NCI-H1417 treated with DMSO at 0.1 percent for 48 hours (cell line): ENCODE results near the gene GPBAR1.
"Not testable (repeated sequence)": the region's sequence is repeated elsewhere in the genome, so short reads cannot be mapped to it uniquely, and the experiment has no call there.

Experiments used
- DNase-seq: peaks from one replicate; lab custom pipeline; 2025; lab: John Stamatoyannopoulos, UW

GPBAR1 gene

DNA sequence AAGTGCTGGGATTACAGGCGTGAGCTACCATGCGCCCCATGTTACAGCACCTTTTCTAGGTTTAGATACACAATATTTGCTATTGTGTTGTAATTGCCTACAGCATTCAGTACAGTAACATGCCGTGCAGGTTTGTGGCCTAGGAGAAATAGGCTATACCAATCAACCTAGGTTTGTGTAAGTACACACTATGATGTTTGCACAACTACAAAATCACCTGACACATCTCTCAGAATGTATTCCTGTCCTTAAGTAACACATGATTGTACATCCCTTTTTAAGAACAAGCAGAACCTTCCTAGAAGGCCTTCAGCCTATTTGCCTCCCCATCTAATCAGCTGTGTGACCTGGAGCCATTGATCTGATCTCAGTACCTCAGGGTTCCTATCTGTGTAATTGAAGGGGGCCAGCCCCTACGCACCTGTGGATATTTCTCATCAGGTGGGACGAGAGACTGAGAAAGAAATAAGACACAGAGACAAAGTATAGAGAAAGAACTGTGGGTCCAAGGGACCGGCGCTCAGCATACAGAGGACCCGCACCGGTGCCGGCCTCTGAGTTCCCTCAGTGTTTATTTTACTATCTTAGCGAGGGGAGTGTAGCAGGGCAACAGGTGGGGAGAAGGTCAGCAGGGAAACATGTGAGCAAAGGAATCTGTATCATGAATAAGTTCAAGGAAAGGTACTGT, 50.2 kb downstream of the GPBAR1 start:
- no peak for DNase-seq

DNA sequence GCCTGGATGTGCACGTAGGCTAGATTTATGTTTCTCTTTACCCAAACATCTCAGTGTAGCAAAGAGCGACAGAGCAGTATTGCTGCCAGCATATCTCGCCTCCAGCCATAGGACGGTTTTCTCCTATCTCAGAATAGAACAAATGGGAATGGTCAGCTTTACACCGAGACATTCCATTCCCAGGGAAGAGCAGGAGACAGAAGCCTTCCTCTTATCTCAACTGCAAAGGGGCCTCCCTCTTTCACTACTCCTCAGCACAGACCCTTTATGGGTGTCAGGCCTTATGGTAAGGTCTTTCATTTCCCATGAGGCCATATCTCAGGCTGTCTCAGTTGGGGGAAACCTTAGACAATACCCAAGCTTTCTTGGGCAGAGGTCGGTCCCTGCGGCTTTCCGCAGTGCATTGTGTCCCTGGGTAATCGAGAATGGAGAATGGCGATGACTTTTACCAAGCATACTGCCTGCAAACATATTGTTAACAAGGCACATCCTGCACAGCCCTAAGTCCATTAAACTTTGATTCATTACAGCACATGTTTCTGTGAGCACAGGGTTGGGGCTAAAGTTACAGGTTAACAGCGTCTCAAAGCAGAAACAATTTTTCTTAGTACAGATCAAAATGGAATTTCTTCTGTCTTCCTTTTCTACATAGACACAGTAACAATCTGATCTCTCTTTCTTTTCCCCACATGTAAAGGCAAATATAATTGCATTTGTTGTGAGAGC, 50.9 kb downstream of the GPBAR1 start:
- not testable (repeated sequence) for DNase-seq

GRCh38 chr2:218312267-218312756, 51.5 kb downstream of the GPBAR1 start:
- no peak for DNase-seq

GRCh38 chr2:218313356-218313755, 52.5 kb downstream of the GPBAR1 start:
- DNase-seq: no peak
